GM23248 (cell line): ENCODE data around the gene PTPRT. TPM values are rescaled to one million over a fixed set of nuclear protein-coding genes. Genes with fewer than 3 reads are reported as not detected.
"Not testable (repeated sequence)": the region's sequence is repeated elsewhere in the genome, so short reads cannot be mapped to it uniquely, and the experiment has no call there.

Experiments used
- DNase-seq: peaks from one replicate; pipeline ENCODE4 v3.0.0-alpha.2; 2015
- H2AFZ ChIP-seq: fragments of 200-600 bp; sonication (generic); 2 replicates; pipeline ENCODE4 v1.6.1; 2016; ENCODE audit warnings: antibody characterized with exemption
- H3F3A ChIP-seq: fragments of 200-600 bp; sonication (generic); 2 replicates; pipeline ENCODE4 v1.6.1; 2016; ENCODE audit warnings: mild to moderate bottlenecking, antibody characterized with exemption, mixed run types; ENCODE audit not compliant: insufficient read depth
- H3K27ac ChIP-seq: fragments of 200-600 bp; sonication (generic); 2 replicates; pipeline ENCODE4 v1.5.1; 2016; ENCODE audit warnings: mild to moderate bottlenecking
- H3K27me3 ChIP-seq: fragments of 200-600 bp; sonication (generic); replicated peaks from 2 replicates; pipeline ENCODE4 v1.6.1; 2016; ENCODE audit warnings: mild to moderate bottlenecking; ENCODE audit not compliant: insufficient read depth
- H3K36me3 ChIP-seq: fragments of 200-600 bp; sonication (generic); 2 replicates; pipeline ENCODE4 v1.6.1; 2016; ENCODE audit warnings: low read depth, mild to moderate bottlenecking
- H3K4me1 ChIP-seq: fragments of 200-600 bp; sonication (generic); 2 replicates; pipeline ENCODE4 v1.6.1; 2016; ENCODE audit warnings: mild to moderate bottlenecking; ENCODE audit not compliant: insufficient read depth
- H3K4me2 ChIP-seq: fragments of 200-600 bp; sonication (generic); one replicate; pipeline ENCODE4 v1.6.1; 2016; ENCODE audit warnings: mild to moderate bottlenecking; ENCODE audit not compliant: unreplicated experiment
- H3K4me3 ChIP-seq: fragments of 200-600 bp; sonication (generic); 2 replicates; pipeline ENCODE4 v1.5.1; 2016; ENCODE audit warnings: mild to moderate bottlenecking
- H3K79me2 ChIP-seq: fragments of 200-600 bp; sonication (generic); 2 replicates; pipeline ENCODE4 v1.6.1; 2016; ENCODE audit warnings: mild to moderate bottlenecking; ENCODE audit not compliant: insufficient read depth
- H3K9ac ChIP-seq: fragments of 200-600 bp; sonication (generic); 2 replicates; pipeline ENCODE4 v1.6.1; 2016; ENCODE audit warnings: mild to moderate bottlenecking
- H3K9me2 ChIP-seq: fragments of 200-600 bp; sonication (generic); 2 replicates; pipeline ENCODE4 v1.6.1; 2016; ENCODE audit warnings: mixed run types, mild to moderate bottlenecking, moderate library complexity; ENCODE audit not compliant: insufficient read depth
- H3K9me3 ChIP-seq: fragments of 200-600 bp; sonication (generic); one replicate; pipeline ENCODE4 v1.6.1; 2017; ENCODE audit warnings: low read depth
- H4K20me1 ChIP-seq: fragments of 200-600 bp; sonication (generic); 2 replicates; pipeline ENCODE4 v1.6.0; 2016; ENCODE audit not compliant: insufficient read depth
- EZH2 ChIP-seq: fragments of 200-600 bp; sonication (generic); IDR thresholded peaks from 2 replicates; pipeline ENCODE4 v1.6.1; 2018; ENCODE audit warnings: antibody characterized with exemption, mild to moderate bottlenecking; ENCODE audit not compliant: insufficient read depth, poor library complexity, severe bottlenecking
- EZH2phosphoT487 ChIP-seq: fragments of 200-600 bp; sonication (generic); IDR thresholded peaks from 2 replicates; pipeline ENCODE4 v1.6.1; 2018; ENCODE audit warnings: antibody characterized with exemption, moderate library complexity, mild to moderate bottlenecking, low read depth; ENCODE audit not compliant: insufficient read depth
- WGBS, 2 experiments: methylation state at CpG; one replicate each; pipeline ENCODE4 v1.1.6; 2015 to 2017; ENCODE audit warnings: low lambda C conversion rate in 2 of 2, low coverage in 1 of 2; ENCODE audit errors: missing lambda C conversion rate in 2 of 2; 5-methylcytosine and 5-hydroxymethylcytosine counted together
- in situ Hi-C: fragments of 300-500 bp; cut with MboI; formaldehyde crosslinking; loops from 2 replicates; pipeline ENCODE4 v1.15.0; 2020
- polyA plus RNA-seq: library from polyadenylated mRNA; unstranded; fragments of >200 nt; fragmentation: Nextera tagmentation; extraction: Ambion mirVana; gene quantifications from 2 replicates; pipeline ENCODE4 v1.2.1, GENCODE V29; 2016
- total RNA-seq: library from RNA; depleted of rRNA; stranded (reverse); fragments of >200 nt; shearing (Covaris generic); gene quantifications from 2 replicates; pipeline ENCODE4 v1.2.3, GENCODE V29; 2014

The PTPRT gene
- total and polyA plus RNA-seq, 2 experiments from 2014 or later = not detected

- Histone ChIP-seq H4K20me1 (no peaks in the 10 kb centered on the region), H3K9ac (no peak overlapping the region), H3F3A (no peaks in the 10 kb centered on the region), H3K27me3 (no peaks in the 10 kb centered on the region), H3K27ac (no peak overlapping the region), H3K9me3 (no peaks in the 10 kb centered on the region), H3K36me3 (no peaks in the 10 kb centered on the region), H3K4me3 (no peak overlapping the region), H3K79me2 (no peaks in the 10 kb centered on the region), H3K4me2 (no peak overlapping the region), H3K9me2 (no peaks in the 10 kb centered on the region), H3K4me1 (no peaks in the 10 kb centered on the region), H2AFZ (no peak overlapping the region)
- in situ Hi-C loops = no loop called here
- 10 to 28% methylated on average over 4 of the region's 4 CpGs for WGBS, 2 experiments
- TF ChIP-seq EZH2phosphoT487 (no peak), EZH2 (no peak)
- DNase-seq = no peak
Observed at GRCh38 chr20:42252116-42252515, 937.6 kb downstream of the PTPRT start.

- 39 to 46% methylated on average over 14 of the region's 14 CpGs for WGBS, 2 experiments
- H3K9me2 ChIP-seq = no peaks in the 10 kb centered on the region
- no peaks in the 10 kb centered on the region for H3K79me2 ChIP-seq
- no peak overlapping the region for H2AFZ ChIP-seq
- H3K9me3 ChIP-seq = no peaks in the 10 kb centered on the region
- no peak for TF ChIP-seq EZH2
- TF ChIP-seq EZH2phosphoT487 = no peak
- in situ Hi-C loops = no loop called here
- H3K27ac ChIP-seq = no peak overlapping the region
- no peak overlapping the region for H3K9ac ChIP-seq
- H4K20me1 ChIP-seq = no peaks in the 10 kb centered on the region
- no peaks in the 10 kb centered on the region for H3K36me3 ChIP-seq
- no peaks in the 10 kb centered on the region for H3F3A ChIP-seq
- no peak for DNase-seq
- H3K4me3 ChIP-seq = no peak overlapping the region
- H3K4me2 ChIP-seq = no peak overlapping the region
- H3K27me3 ChIP-seq = no peaks in the 10 kb centered on the region
- no peaks in the 10 kb centered on the region for H3K4me1 ChIP-seq
Observed at GRCh38 chr20:42218621-42219374, 970.9 kb downstream of the PTPRT start.

GRCh38 chr20:42214074-42214473, 975.6 kb downstream of the PTPRT start:
- Histone ChIP-seq H3F3A (no peaks in the 10 kb centered on the region), H3K79me2 (no peaks in the 10 kb centered on the region), H3K9me2 (no peaks in the 10 kb centered on the region), H3K27me3 (no peaks in the 10 kb centered on the region), H4K20me1 (no peaks in the 10 kb centered on the region), H3K4me2 (no peak overlapping the region), H2AFZ (no peak overlapping the region), H3K9me3 (no peaks in the 10 kb centered on the region), H3K9ac (no peak overlapping the region), H3K4me1 (no peaks in the 10 kb centered on the region), H3K27ac (no peak overlapping the region), H3K36me3 (no peaks in the 10 kb centered on the region), H3K4me3 (no peak overlapping the region)
- no peak for DNase-seq
- in situ Hi-C loops = no loop called here
- no peak for TF ChIP-seq EZH2
- WGBS, 2 experiments = 22 to 24% methylated on average over 2 of the region's 2 CpGs

GRCh38 chr20:42212391-42212790, 977.3 kb downstream of the PTPRT start:
- Histone ChIP-seq H3K4me2 (no peak overlapping the region), H3F3A (no peaks in the 10 kb centered on the region), H2AFZ (no peak overlapping the region), H3K9me3 (no peaks in the 10 kb centered on the region), H3K9ac (no peak overlapping the region), H3K4me1 (no peaks in the 10 kb centered on the region), H3K36me3 (no peaks in the 10 kb centered on the region), H3K9me2 (no peaks in the 10 kb centered on the region), H3K27me3 (no peaks in the 10 kb centered on the region), H3K4me3 (no peak overlapping the region), H3K27ac (no peak overlapping the region), H3K79me2 (no peaks in the 10 kb centered on the region), H4K20me1 (no peaks in the 10 kb centered on the region)
- in situ Hi-C loops = no loop called here
- TF ChIP-seq EZH2phosphoT487 (no peak), EZH2 (no peak)
- DNase-seq = no peak
- WGBS, 2 experiments = 32 to 36% methylated on average over 3 of the region's 3 CpGs

- H3K9ac ChIP-seq, H2AFZ ChIP-seq, H3K36me3 ChIP-seq, H3K27ac ChIP-seq, DNase-seq, H3K79me2 ChIP-seq, H3K4me3 ChIP-seq, H3K4me1 ChIP-seq, H3K4me2 ChIP-seq, H3K9me3 ChIP-seq, H4K20me1 ChIP-seq, H3F3A ChIP-seq, in situ Hi-C loops, H3K9me2 ChIP-seq, H3K27me3 ChIP-seq: not testable (repeated sequence)
- 39 to 51% methylated on average over 9 to 15 of the region's 15 CpGs for WGBS, 2 experiments
Observed at GRCh38 chr20:42206557-42206956, 983.1 kb downstream of the PTPRT start.
